NK-92 (cell line): ENCODE results near the gene CAPSL.
"Not testable (repeated sequence)": the region's sequence is repeated elsewhere in the genome, so short reads cannot be mapped to it uniquely, and the experiment has no call there.

Experiments used
- DNase-seq: peaks from one replicate; lab custom pipeline; 2025; ENCODE audit not compliant: unreplicated experiment; lab: John Stamatoyannopoulos, UW

The CAPSL gene

DNA sequence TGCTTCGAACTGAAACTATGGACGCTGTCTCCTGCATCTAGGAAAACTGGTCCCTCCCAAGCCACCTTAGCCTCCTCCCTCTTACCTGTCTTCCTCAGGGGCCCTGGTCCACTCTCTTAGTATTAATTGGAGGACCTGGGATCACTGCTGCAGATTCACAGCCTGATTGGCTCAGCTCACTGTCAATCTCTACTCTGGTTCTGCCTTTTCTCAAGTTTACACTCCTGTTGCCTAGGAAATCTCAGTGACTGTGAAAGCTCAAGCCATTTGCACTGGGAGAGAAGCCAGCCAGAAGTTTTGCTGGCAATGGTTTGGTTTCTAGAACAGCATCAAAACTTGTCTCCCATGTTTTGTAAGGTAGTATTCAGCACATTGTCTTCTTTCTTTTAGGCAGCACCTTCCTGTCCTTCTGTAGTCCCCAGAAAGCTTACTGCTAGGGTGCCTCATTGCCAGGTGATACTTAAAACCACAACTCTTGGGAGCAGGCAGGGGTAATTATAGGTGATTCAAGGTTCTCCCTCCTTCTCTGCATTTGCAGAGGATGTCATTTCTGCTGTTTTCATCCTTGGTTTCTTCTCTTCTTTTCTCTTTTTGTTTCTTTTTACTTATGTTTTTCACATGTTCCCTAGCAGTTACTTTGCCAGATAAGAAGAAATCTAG is at the start of gene CAPSL:
CAPSL (minus strand) TSS at position 55 of the 660 bp plus-strand sequence. CDS start 17,502 bp downstream, outside the sequence.
- no peak for DNase-seq

- no peak for DNase-seq
Measured at GRCh38 chr5:35987776-35988175, 49.4 kb upstream of the CAPSL start.

DNA sequence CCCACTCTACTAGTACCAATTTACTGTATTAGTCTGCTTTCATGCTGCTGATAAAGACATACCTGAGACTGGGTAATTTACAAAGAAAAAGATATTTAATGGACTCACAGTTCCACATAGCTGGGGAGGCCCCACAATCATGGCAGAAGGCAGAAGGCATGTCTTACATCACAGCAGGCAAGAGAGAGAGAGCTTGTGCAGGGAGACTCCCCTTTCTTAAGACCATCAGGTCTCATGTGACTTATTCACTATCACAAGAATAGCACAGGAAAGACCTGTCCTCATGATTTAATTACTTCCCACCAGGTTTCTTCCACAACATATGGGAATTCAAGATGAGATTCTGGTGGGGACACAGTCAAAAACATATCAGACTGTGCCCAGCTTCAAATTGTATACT is 41.3 kb upstream of the CAPSL start:
- DNase-seq = no peak

- not testable (repeated sequence) for DNase-seq
Measured at GRCh38 chr5:35976859-35977258, 38.4 kb upstream of the CAPSL start.

DNA sequence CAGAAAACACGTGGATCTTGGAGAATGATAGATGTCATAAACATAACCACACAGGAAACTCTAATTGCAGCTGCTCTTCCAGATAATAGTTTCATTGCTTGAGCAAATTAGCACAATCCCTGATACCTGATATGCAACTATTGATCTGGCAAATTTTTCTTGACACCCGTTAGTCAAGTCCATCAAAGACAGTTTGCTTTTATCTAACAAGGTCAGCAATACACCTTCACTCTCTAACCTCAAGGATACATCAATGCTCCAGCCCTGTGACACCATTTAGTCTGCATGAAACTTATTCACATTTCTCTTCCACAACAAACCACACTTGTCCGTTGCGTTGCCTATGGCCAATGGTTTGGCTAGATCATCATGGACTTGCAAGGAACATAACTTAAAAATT is 36.1 kb upstream of the CAPSL start:
- no peak for DNase-seq

DNA sequence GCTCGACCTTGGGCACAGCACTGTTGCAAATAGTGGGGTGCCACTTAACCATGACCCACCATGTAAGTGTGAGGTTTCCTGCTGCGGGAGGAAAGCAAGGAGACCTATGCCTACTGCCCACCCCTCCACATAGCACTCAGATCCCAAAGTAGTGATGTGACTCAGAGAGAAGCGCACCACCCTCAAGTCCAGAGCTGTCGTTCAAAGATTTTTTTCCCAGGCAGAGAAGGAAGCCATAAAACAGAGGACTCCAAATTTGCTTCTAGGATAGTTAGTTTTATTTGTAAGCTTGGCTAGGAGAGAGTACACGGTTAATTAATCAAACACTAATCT is 33.4 kb upstream of the CAPSL start:
- no peak for DNase-seq

DNA sequence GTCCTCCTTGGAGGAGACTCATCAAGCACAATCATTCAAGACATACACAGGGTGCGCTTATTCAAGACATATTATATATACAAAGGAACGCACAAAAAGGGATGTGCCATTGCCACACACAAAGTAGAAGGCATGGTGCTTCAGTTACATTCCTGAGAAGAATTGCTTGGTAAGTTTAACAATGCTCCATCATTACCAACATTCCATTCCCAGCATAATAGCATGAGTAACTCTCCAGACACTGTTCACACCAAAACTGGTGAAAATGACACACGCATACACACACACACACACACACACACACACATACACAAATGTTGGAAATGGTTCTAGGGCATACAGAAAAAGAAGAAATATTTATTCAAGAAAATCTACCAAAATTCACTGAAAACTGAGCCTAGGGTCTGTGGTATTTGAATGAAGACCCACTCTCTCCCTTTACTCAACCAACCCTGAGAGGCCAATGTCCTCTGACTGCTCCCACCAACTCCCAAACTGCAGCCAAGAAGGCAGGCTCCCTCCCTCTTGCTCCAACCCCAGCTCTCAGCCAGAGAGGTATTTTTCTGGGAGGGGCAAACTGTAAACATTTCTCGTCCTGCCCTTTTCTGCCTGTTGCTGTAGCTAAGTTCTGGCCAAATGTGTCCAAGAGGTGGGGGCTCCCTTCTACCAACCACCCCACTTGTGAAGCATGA is 32.9 kb upstream of the CAPSL start:
- no peak for DNase-seq

- DNase-seq = no peak
Measured at GRCh38 chr5:35963381-35963843, 25.0 kb upstream of the CAPSL start.

DNA sequence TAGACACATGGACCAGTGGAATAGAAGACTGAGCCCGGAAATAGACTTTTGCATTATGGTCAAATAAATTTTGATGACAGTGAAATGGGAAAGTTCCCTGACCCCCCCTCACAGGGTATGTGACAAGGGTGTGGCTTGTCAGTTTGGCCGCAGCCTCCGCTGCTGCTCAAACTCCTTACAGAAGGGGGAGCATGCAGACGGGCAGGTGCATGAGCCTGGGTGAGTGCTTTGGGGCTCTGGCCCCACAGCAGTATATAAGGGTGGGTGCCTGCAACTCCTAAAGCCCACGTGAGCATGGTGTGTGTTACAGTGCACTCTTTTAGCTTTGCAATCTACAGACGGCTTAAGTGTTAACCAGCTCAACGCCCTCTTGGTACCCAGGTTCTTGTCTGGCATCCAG is 21.9 kb upstream of the CAPSL start:
- no peak for DNase-seq

DNA sequence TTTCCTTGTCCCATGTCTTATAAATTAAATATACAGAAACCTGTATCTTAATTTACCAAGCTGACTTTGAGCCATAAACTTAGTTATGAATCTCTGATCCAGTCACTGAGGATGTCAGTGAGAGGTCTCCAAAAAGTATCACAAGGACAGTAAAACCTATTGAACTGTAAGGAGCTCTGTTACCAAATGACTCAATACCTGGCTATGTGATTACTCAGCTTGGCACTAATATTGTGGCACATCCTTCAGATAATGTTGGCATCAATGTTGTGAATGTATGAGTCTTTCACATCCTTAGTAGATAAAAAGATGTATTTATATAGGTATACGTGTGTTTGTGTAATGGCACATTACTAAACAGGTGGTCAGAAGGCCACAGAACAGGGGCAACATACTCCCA is 18.0 kb upstream of the CAPSL start:
- DNase-seq = no peak

DNA sequence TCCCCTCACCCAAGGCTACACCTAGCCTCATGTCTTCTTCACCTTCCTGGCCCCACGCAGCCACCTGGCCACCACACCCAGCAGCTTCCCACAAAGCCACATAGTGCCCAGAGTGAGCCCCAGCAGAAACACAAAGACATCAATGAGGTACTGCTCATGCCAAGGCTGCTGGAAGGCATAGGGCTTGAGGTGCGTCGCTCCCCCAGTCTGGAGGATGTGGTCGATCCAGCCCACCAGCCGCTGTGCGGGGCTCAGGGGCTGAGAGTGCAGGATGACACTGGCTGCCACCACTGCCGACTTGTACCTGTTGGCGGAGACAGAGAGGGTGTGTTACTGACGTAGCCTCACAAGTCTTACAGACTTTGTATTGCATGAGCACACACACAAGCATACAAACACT is 15.8 kb upstream of the CAPSL start:
- DNase-seq = no peak

DNA sequence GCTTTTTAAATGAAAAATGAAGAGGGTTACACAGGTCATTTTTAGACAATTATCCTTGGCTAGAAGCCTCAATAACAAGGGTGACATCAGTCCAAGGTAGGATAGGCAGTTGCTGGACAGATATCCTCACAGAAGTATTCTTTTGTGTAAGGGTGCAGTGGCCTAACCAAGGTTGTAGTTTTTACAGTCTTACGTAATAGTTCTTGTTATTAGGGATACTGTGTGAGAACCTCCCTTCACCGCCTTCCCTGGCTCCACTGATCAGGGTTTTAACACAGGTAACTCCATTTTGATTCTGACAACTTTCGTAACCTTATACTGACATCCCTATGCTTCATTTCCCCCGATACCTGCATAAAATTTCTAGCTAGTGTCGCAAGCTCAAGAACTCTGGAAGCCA is 8.7 kb upstream of the CAPSL start:
- no peak for DNase-seq

GRCh38 chr5:35939639-35940038 is 1.2 kb upstream of the CAPSL start:
- no peak for DNase-seq

- DNase-seq = no peak
Measured at GRCh38 chr5:35926389-35927051, 11.9 kb downstream of the CAPSL start.

DNA sequence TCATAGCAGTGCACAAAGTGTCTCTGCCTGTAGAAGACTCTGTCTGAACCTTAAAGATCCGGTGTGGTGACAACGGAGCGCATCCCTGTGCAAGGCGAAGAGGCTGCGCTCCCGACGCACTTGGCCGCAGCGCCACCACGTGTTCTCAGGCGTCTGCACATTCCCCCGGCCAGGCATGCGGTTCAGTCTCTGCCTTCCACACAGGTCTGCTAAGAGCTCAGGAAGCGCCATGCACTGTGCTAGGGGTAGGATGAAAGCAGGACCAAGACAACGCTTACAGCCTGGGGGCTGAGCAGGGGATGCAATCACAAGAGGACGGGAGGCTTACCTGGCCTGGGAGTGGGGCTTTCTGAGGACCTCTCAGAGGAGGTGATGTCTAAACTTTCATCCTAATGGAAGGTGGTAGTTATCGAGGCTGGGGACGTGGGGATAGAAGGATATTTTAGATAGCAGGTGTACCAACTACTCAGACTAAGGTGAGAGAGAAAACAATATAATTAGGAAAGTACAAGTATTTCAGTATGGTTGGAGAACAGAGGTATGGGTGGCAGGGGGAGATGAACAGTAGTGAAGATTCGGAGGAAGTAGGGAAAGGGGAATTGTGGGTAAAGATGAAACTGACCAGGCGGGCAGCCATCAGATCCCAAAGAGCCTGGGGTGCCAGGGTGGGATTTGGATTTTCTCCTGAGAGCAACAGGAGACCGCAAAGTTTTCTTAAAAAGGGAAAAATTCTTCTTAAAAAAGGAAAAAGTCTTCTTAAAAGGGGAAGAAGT is 13.3 kb downstream of the CAPSL start:
- DNase-seq = no peak

GRCh38 chr5:35924122-35924949 is 14.1 kb downstream of the CAPSL start:
- DNase-seq = no peak

- no peak for DNase-seq
Measured at GRCh38 chr5:35922468-35922867, 16.0 kb downstream of the CAPSL start.

DNA sequence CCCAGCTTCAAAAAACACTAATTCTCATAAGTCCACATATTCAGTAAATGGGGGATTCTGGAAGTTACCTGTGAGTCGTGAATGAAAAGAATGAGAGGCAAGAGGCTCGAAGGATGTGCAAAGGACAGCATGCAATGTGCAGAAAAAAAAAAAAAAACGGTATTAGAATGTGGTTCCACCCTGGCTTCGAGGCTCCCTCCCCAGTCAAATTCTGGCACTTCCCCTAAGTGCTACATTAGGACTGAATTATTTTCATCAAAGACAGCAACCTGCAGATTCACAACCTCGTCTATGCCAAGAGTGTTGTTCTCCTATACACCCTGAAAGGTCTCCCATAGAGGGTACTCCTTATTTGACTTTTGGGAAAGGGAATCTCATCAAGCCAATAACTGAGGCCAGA is 16.5 kb downstream of the CAPSL start:
- no peak for DNase-seq

- no peak for DNase-seq
Measured at GRCh38 chr5:35920890-35921289, 17.5 kb downstream of the CAPSL start.

DNA sequence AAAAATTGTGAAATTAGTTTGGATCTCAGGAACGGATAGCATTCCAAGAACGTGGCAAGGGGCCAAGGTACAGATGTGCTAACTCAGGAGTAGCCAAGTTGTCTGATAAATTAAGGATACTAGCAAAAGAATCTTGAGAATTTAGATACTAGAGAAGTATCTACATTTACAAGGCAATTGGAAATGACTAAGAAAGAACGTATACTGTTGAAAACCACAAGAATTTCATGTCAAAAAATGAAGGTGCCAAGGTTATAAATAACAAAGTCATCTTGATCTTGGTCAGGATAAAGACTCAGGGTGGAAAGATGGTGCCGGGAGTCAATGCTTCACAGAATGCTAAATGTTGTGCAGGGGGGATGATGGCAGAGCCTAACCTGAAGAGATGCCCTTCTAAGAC is 19.2 kb downstream of the CAPSL start:
- DNase-seq = no peak

DNA sequence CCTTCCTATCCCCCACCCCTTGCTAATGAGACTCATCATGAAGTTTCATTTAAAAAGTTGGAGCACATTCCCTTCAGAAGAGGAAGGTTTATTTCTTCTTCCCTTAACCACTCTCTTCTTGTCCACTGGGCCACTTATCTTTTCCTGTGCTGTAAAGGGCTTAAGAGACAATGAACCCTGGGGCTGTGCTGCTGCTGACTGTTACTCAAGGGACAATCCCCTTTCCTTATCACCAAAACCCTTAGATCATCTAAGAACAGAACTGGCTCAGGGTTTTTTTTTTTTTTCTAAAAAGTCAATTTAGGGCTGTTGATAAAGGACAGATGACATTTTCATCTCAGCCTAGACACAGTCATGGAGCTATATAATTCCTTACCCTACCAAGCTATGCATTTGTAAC is 29.6 kb downstream of the CAPSL start:
- no peak for DNase-seq
